Measurements from ENCODE around the gene YBEY. TPM values are rescaled to one million over a fixed set of nuclear protein-coding genes. Genes with fewer than 3 reads are reported as not detected.
"Not testable (repeated sequence)": the region's sequence is repeated elsewhere in the genome, so short reads cannot be mapped to it uniquely, and the experiment has no call there.

The YBEY gene
- polyA plus RNA-seq, 12 donors = 10.0 to 27.1 (median 19.1) TPM; not detected in 2

DNA sequence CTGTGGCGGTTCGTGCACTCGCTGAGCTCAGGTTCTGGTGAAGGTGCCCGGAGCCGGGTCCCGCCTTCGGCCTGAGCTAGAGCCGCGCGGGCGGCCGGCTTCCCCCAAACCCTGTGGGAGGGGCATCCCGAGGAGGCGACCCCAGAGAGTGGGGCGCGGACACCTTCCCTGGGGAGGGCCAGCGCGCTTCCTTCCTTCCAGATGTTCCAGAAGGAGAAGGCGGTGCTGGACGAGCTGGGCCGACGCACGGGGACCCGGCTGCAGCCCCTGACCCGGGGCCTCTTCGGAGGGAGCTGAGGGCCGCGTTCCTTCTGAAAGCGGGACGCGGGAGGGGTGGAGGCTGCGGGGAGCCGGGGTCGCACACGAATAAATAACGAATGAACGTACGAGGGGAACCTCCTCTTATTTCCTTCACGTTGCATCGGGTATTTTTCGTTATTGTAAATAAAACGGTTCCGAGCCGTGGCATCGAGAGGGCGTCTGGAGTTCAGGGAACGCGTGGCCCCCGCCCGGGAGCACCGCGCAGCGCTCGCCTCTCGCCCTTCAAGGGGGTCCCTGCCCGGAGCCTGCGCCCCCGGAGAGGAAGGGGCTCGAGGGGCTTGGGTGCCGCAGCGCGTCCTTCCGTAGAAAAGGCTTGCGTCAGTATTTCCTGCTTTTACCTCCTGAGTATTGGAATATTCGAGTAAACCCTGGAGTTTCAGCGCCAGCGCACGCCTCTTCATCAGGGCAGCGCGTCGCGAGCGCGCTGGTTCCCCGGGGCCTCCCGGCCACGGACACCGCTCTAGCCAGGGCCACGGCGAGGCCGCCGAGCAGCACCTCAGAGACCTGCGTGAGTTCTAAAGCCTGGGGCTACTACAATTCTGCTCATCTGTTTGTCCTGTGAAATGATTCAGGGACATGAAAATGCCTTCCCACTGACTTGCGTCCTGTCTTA, 11.5 kb downstream of the YBEY start:
- peak; percentile 60 for DNase-seq

DNA sequence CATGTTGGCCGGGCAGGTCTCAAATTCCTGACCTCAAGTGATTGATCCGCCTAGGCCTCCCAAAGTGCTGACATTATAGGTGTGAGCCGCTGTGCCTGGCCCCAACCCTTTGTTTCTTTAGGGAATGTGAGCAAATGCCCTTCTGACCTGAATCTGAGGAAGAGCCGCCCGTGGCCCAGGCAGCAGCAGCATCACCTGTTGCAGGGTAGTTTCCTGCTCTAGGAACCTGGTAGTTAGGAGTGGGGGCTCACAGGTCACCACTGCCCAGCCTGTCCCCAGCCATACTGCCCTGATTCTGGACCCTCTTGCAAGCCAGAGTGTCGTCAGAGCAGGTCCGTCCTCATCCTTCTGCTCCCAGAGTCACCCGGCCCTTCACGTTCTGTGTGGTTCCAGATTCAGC, 13.0 kb downstream of the YBEY start:
- DNase-seq = no peak

DNA sequence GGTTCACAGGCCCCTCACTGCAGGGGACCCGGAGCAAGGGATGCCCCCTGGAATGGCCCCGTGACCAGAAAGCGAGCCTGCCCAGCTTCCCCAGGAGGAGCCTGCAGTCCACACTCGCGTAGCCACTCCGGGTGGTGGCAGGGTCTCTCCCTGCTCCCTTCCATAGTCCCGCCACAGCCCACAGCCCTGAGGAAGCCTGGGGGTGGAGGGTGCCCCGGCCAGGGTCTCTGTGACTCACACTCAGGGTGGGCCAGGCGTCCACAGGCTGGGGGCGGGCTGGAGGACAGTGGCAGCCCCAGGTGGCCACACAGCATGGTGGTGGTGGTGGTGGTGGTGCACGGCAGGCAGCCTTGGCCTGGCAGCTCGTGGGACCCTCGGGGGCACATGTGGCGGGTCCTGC, 15.6 kb downstream of the YBEY start:
- DNase-seq = no peak

DNA sequence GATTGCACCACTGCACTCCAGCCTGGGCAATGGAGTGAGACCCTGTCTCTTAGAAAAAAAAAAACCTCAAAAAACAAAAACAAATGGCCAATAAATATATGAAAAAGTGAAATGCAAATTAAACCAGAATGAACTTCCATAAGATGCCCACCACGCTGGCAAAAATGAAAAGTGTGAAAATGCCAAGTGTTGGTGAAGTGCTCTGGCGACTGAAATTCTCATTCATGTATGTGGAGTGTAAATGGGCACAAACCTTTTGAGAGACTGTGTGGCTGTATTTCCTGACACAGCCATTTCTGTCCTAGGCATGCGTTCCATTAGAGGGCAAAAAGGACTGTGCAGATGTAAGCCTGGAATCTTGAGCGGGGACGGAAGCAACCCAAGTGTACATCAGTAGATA, 18.3 kb downstream of the YBEY start:
- no peak for DNase-seq

DNA sequence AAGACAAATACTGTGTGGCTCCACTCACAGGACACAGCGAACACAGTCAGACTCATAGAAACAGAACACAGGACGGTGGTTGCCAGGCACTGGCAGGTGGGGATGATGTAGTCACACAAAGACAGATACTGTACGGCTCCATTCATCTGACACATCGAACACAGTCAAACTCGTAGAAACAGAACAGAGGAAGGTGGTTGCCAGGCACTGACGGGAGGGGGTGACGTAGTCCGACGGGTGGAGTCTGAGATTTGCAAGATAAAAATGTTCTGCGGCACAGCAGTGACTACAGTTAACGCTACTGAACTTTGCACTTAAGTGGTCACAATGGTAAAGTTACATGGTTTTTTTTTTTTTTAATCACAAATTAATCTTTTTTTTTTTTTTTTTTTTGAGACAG, 18.8 kb downstream of the YBEY start:
- DNase-seq = no peak

DNA sequence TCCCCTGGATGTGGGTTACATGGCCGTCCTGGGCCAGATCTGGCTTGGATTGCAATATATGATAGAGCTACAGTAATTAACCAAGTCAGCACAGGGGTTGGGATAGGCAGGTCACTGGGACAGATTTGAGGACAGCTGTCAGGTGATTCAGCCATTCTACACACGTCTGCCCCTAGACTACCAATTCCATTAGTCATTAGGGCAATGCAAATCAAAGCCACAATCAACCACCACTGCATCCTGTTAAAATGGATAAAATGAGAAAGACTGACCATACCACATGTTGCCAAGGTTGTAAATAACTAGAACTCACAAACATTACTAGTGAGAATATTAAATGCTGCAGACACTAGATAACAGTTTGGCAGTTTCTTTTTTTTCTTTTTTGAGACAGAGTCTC, 21.5 kb downstream of the YBEY start:
- no peak for DNase-seq

DNA sequence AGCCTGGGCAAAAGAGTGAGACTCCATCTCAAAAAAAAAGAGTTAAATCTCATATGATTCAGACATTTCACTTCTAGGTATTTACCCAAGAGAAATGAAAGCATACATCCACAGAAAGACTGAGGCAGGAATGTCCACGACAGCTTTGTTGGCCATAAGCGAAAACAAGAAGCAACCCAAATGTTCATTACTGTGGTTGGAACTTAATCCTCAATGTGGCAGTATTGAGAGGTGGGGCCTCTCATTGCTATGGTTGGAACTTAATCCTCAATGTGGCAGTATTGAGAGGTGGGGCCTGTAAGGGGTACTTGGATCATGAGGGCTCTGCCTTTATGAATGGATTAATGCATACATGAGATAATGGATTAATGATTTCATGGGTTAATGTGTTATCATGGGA, 22.3 kb downstream of the YBEY start:
- no peak for DNase-seq

DNA sequence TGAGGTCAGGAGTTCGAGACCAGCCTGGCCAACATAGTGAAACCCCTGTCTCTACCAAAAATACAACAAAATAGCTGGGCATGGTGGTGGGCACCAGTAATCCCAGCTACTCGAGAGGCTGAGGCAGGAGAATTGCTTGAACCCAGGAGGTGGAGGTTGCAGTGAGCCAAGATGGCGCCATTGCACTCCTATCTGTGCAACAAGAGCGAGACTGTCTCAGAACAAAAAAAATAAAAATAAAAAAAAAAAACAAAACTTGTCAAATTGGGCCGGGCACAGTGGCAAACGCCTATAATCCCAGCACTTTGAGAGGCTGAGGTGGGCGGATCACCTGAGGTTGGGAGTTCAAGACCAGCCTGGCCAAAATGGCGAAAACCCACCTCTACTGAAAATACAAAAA, 24.1 kb downstream of the YBEY start:
- not testable (repeated sequence) for DNase-seq

DNA sequence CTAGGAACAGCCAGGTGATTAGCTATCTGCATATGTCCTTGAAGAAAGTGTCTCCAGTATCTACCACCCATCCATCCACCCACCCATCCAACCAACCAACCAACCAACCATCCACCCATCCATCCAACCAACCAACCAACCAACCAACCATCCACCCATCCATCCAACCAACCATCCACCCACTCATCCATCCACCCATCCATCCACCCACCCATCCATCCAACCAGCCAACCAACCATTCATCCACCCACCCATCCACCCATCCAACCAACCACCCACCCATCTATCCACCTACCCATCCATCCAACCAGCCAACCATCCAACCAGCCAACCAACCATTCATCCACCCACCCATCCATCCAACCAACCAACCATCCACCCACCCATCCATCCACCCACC, 25.4 kb downstream of the YBEY start:
- no peak for DNase-seq

DNA sequence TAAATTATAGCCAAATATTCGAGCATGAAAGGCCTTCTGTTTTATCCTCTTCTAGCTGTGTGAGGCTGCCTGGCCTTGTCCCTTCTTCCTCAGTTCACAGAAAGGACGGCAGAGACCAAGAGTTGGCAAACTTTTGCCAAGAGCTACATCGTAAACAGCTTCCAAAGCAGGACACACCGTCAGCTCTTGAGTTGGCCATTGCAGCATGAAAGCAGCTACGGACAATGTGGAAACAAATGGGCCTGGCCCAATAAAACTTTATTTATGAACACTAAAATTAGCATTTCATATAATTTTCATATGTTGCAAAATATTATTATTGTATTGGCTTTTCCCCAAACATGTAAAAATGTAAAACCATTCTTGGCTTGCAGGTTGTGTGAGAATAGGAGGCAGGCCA, 26.8 kb downstream of the YBEY start:
- DNase-seq = no peak

DNA sequence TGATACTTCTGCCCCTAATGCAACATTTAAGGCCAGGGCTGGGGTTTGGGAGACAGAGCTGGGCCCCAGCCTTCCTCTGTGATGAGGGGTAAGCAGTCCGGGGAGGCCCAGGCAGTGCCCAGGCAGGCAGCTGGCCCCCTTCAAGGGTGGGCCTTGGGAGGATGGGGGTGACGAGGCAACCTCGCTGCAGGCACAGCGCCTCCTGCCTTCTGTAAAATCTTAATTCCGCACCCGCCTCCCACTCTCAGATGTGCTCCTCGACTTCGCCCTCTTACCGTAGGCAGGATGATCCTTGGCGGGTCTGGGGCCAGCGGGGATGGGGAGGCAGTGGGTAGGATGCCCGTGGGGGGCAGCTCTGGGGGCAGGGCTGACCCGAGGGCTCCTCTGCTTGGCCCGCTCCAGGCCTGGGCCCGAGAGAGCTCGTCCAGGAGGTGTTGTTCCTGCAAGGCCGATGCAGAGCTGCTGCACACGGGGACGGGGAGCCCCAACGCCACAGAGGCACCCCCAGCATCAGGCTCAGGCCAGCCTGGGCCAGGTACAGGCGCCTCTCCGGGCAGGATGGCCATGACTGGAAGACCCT, 28.4 kb downstream of the YBEY start:
- no peak for DNase-seq

DNA sequence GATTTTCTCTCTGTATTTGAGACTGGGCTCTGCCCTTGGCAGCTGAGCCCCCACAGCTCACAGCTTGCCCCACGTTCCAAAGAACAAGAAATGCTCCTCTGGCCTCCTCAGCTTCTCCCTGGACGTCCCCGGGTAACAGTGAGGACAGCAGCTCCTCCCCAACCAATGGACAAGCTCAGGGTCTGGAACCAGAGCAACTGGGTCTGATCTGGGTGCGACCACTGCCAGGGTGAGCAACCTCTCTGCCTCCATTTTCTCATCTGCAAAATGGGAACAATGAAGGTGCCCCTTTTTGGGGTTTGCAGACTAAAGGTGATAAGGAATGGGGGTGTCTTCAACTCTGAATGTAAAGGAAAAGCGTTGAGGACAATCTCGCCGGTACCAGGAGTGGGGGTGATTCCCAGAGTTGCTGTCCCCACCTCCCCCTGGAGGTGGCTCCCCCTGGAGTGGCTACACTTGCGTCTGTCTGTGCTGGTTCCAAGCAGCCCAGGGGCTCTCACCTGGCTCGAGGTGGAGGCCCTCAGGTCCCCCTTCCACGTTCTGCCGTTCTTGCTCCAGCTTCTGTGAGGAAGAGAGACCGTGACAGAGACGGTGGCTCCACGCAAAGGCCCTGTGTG, 30.7 kb downstream of the YBEY start:
- no peak for DNase-seq

DNA sequence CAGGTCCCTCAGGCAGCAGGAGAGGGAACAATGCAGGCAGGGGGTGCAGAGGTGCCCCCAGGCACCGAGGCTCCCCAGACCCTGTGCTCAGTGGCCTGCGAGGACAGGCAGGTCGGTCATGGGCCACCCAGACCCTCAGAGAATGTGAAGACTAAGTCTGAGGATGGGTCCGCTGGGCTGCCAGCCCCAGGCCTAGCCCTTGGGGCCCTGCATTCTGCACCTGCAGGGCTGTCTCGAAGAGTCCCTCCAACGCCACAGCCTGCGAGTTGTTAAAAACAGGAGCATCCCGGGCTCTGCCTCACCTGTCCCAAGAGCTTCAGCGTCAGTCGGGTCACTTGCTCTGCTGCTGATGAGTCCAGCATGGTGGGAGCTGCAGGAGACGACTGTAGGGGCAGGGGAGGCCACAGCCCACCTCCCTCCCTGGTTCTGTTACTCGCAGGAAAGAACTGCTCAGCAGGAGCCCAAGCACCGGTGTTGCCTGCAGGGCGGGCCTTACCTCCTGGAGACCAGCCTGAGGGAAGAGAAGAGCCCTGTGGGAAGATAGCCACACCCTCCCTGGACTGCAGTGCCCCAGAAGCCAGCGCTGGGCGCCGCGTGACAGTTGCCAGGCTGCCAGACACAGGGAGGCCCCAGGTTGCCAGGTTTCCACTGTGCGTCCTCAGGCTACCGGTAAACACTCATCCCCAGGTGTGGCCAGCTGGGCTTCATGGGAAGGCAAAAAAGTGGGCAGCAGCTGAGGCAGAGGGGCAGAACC, 31.7 kb downstream of the YBEY start:
- DNase-seq = no peak

DNA sequence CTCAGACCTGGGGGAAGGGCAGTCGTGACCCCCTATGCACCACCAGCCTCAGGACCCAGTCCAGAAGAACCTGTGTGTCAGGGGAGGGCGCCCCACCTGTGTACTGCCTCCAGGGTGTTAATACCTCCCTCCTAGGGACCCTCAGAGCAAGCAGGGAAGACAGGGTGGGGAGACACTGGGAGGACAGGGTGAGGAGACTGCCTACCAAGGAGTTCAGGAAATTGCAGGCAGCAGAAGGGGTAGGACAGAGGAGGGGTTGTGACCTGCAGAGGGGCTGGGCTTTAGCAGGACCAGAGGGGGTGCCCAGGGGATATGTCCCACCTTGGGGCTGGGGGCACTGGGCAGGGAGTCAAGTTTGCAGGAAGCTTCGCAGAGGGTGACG, 32.3 kb downstream of the YBEY start:
- DNase-seq = no peak

DNA sequence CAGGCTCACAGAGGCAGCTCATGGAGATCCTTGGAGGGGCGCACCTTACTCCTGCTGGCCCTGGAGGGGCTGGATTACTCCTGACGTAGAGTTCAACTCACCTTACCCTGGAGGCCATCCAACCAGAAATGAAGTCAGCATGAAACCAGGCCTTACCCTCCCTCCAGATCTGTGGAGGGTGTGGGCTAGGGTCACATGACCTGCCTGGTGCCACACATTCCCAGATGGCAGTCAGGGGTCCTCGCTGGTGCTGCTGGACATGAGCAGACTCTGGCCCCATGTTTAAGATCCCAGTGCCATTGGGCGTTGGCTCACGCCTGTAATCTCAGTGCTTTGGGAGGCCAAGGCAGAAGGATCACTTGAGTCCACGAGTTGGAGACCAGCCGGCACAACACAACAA, 33.0 kb downstream of the YBEY start:
- DNase-seq = no peak

DNA sequence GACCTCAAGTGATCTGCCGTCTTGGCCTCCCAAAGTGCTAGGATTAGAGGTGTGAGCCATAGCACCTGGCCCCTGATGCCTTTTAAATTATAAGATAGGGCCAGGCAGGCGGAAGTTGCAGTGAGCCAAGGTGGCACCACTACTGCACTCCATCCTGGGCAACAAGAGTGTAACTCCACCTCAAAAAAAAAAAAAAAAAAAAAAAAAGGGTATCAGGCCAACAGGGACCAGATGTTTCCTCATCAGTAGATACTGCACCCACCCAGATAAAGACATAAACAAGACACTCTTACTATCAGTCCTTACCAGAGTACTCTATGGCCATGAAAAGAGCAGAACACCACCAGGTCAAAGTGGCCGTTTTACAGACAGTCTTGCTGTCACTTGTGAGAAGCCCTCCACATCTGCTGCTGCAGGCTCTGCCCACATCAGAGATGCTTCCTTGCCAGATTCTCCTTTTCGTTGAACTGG, 34.2 kb downstream of the YBEY start:
- DNase-seq = no peak

DNA sequence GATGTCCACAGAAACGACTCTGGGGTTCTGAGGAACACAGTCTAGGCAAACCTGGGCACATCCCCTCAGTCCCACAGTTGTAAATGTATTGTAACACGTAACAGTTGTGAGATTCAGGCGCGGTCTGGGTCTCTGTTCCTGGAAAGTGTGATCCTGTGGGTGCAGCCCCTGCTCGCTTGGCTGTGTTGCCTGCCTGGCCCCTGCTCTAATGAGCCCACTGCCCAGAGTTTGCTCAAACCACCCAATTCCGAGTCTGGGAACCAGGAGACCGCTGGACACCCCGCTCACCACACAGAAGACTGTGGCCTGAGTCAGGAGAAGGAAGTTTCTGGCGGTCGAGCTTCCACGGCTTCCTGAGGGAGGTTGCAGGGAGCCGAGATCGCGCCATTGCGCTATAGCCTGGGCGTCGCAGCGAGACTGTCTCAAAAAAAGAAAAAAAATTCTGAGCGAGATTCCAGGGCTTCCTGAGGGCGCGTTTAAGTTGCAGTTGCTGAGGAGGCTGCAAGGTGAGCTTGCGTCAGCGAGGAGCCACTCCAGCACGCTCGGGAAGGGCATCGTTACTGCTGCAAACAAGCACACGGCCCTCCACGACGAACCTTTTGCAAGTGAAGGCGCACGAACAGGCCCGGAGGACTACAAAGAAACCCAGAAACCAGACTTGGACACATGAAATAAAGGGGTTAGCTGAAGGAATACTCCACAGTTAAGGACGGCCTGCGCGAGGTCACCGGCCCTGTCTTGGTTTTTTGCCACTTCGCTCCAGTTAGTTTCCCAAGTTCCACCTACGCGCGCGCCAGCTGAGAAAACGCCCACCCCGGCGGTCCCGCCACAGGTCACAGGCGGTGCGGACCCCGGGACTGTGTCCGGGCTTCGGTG, 36.4 kb downstream of the YBEY start:
- DNase-seq = no peak

DNA sequence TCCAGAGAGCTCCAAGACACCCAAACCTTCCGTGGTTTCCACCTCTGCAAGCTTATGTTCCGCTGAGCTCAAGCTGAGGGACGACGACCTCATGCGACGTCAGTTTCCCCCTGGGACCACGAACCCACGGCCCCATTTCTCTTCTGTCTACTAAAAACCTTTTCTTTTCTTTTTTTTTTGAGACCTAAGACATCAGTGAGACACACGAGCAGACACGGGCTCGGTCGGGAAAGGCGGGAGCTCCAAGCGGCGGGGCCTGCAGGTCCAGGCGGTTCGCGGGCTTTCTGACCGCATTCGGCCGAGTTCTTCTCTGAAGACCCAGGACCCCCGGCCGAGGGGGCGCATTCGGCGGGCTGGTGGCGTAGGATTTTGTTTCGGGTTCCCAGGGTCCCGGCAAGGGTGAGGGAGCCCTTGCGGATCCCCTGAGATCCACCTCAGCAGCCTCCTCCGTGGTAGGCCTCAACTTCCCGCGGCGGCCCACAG, 37.1 kb downstream of the YBEY start:
- DNase-seq = peak; percentile 23

DNA sequence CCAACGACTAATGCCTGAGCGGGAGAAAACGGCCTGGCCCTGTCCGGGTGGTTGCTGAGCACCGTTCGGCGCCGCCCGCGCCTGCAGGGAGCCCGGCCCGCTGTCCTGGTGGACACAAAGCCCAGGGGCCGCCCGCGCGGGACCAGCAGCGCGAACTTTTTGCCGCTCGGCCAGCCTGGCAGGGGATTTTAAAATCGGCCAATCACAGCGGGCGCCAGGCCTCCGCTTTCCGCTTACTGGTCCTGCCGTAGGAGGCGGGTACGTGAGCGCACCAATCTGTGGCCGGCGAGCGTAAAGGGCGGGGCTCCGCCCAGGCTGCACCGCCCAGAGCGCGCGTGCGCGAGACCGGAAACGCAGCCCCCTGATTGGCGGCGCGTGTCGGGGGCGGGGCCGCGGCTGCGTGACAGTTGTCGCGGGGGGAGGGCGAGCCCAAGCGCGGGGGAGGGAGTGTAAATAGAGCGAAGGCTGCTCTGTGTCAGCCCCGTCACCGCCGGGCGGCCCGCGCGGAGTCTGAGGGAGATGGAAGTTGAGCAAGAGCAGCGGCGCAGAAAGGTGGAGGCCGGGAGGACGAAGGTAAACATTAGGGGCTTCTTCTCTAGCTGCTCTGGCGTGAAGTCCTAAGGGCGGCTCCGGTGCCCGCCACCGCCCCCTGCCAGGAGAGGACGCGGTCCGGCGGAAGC, 37.7 kb downstream of the YBEY start, which contains the start of the genes C21orf58 and PCNT:
C21orf58 (minus strand) TSS at position 161 of the 680 bp plus-strand sequence. CDS start 1,132 bp downstream, outside the sequence.
PCNT (plus strand) TSS at position 447 of the 680 bp plus-strand sequence; CDS start at position 520, 73 bp downstream.
- peak; percentile 98 for DNase-seq

Data from muscle of arm (tissue), 12 donors.